AG08395 (cell line): ENCODE measurements around the gene FBXL13.
"Not testable (repeated sequence)": the region's sequence is repeated elsewhere in the genome, so short reads cannot be mapped to it uniquely, and the experiment has no call there.

Experiments
- DNase-seq: peaks from one replicate; pipeline ENCODE4 v3.0.0; 2012; ENCODE audit warnings: mixed read lengths, low spot score

The FBXL13 gene

DNA sequence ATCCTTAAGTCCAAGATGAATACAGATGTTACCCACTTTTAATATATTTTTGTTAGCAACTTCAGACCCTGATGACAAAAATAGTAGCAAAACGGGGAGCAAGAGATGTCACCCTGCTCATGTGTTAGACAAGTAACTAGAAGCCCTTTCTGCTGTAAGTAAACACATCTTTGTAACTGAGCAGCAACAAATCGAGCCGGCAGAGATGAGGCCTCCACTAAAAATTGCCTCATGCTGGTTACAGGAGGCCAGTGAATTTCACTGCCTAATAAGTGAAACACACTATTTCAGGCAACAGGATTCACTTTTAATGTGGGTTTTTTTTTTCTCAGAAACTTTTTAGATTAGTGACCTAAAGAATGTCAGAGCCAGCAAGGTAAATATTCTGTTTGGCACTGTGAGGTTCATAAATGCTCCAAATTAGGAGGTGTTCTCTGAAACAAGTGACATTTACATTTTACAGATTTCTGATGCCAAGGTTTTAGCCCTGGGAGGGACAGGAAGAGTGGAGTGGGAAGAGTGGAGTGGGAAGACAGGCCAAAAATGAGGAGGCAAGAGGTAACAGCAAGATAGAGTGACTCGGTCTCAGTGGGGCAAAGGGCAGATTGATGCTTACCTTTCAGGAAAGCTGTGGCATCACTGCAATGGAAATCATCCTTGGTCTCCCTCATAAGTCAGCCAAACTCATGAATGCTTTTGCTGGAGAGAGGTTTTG is 215.4 kb downstream of the FBXL13 start:
- DNase-seq = no peak

- DNase-seq = no peak
Measured at GRCh38 chr7:102856036-102856435, 218.6 kb downstream of the FBXL13 start.

DNA sequence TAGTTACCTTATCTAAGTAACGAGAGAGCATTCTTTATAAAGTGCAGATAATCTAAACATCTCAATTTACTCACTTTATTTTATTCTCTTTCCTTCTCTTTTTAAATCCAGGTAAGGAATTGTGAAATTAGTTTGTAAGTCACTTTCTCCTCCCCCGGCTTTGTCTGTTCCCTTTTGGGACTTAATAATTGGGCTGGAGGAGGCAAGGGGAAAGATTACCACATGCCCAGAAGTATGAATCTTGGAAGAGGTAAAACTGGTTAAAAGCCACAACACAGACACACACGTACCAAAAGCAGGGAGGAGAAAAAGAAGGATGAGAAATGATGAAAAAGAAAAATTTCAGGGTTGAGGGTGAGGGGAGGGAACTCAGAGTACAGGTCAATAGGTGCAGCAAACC is 225.1 kb downstream of the FBXL13 start:
- DNase-seq = no peak

DNA sequence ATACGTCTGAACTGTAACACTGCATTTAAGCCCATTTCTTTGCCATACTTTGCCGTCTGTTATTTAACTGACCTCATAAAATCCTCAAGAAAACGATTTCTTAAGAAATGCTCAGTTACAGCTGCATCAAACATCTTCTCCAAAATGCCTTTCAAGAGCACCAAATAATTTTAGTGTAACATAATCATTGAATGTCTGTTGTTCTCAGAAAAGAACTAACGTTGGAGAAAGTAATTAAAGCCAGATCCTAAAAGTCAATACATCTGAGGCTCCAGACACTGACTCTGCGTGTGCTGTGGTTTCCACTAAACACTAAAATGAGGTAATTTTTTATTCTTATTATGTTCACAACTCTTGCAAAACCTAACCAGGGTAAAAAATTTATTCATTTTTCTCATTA is 225.5 kb downstream of the FBXL13 start:
- peak; percentile 41 for DNase-seq

DNA sequence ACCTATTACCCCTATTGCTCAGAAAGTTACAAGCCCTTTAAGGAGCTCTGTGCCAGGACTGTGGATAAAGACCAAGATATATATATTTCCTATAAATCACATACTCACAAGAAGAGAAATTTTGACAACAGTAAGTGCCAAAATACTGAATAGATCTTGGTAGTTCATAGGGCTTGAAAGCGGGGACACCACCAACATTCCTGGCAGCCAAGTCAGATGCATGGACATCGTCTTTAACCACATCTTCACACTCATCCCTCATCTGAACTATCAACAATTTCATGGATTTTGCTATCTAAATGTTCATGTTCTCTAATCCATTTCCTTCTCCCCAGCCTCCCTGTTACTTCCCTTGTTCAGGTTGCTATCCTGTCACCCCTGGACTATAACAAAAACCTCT is 229.2 kb downstream of the FBXL13 start:
- no peak for DNase-seq

DNA sequence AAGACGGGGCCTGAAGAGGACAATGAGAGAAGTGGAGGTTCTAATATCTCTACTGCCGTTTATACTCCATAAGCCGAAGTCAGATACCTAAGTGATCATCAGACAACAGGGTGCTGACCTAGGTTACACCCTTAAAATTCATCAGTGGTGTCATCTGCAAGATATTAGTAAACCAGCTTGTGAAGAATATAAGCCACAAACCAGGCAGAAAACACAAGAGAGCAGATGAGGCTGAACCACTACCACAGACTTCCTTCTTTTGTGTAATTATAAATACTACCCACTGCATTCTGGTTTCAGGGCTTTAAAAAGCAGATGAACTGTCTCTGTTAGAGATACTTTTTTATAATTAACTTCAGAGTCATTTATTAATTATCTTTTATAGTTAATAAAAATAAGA is 230.7 kb downstream of the FBXL13 start:
- DNase-seq = no peak

DNA sequence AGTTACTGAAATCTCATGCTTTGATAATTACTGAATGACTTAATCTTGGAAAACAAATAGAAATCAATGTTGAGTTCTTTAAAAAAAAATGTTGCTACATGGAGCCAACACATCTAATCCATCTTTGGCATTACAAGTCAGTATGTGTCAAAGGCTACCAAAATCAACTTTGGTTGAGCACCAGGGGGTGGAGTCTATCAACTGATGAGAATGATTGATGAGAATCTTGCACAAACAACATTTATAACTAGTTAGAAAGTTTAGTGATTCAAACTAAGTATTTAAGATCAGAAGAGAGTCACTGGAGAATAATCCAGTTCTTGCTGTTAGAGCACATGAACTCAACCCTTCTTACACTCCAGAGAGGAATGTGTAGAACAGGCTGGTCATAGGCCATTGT is 232.3 kb downstream of the FBXL13 start:
- no peak for DNase-seq

- DNase-seq = no peak
Measured at GRCh38 chr7:102841290-102841689, 233.3 kb downstream of the FBXL13 start.

- DNase-seq = no peak
Measured at GRCh38 chr7:102840404-102840803, 234.2 kb downstream of the FBXL13 start.

GRCh38 chr7:102838572-102839101 is 236.0 kb downstream of the FBXL13 start:
- not testable (repeated sequence) for DNase-seq

GRCh38 chr7:102837802-102838201 is 236.8 kb downstream of the FBXL13 start:
- no peak for DNase-seq

GRCh38 chr7:102836977-102837376 is 237.6 kb downstream of the FBXL13 start:
- no peak for DNase-seq

DNA sequence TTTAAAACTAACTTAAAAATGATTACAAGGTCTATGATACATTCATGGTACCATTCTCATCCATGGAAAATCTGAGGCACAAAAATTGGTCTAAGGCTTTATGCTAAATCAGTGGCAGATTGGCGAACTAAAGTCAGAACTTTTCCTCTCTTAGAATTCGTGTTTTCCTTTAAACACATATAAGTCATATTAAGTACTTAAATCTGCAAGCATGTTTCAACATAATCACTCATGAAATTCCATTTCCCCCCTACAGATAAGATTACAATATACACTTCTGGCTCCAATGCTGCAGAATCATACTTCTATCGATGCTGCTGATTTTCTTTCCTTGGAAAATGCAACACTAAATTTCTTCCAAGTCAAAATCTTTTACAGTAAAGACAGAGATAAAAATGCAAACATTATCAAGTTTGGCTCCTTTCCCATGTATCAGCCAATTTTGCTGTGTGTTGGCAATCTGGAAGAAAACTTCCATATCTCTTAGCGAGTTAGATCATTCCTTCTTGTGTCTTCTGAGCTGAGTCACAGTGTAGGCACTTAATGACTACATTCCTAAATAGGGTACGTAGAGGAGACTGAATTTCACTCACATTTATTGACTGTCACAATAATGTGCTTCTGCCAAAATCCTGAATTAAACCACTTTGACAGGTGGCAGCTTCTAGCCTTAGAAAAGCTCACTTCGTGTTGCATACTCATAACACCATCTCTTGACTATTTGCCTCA is 238.2 kb downstream of the FBXL13 start:
- peak; percentile 64 for DNase-seq

GRCh38 chr7:102834999-102835398 is 239.6 kb downstream of the FBXL13 start:
- DNase-seq = peak; percentile 63

GRCh38 chr7:102834466-102834865 is 240.1 kb downstream of the FBXL13 start:
- no peak for DNase-seq

- no peak for DNase-seq
Measured at GRCh38 chr7:102833343-102833742, 241.3 kb downstream of the FBXL13 start.

- DNase-seq = no peak
Measured at GRCh38 chr7:102832674-102833073, 241.9 kb downstream of the FBXL13 start.

DNA sequence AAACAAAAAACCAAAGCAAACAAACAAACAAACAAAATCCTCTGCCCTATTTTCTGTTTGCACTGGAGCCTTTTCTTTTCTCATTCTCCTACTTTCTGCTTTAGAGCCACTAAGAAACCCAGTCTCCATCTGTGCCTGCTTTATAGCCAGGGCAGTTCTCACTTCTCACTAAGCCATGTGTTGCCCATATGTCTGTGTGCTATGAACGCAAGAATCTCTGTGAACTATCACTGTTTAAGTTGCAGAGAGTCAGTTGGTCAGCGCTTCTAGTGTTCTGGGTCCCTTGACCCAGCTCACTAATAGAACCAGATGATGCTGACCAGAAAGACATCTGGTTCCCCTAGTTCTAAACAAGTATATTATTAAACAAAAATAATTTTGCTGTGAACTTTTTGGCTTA is 244.4 kb downstream of the FBXL13 start:
- peak; percentile 65 for DNase-seq

- no peak for DNase-seq
Measured at GRCh38 chr7:102829075-102829474, 245.5 kb downstream of the FBXL13 start.

GRCh38 chr7:102828286-102828685 is 246.3 kb downstream of the FBXL13 start:
- no peak for DNase-seq

DNA sequence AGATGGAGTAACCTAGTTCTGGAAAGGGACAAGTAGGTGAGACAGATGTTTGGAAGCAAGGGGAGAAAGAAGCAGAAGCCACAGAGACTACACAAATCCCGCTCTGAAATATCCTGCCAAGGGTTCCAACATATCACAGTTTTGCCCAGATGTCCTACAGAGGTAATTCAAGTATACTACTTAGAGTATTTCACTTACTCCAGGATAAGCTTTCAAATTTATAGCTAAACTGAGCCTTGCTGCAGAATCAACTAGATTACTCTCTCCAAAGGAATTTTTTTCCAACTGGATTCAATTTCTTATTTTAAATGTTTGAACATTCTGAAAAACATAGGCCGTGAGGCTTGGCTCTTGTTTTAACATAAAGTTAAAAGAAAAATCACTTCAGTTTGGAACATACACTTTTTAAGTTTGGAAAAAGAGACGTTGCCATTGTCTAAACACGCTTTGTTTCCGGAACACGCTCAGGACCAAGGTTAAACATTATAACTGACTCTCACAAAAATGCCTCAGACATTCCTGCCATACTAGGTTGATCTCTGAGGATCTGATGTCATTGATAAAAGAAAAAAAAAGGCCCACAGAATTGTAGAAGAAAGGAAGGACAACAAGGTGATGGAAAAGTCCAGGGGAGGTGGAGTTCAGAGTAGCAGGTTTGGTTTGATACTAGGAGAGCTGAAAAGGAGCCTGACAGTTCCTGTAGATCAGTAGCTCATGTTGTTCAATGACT is 251.0 kb downstream of the FBXL13 start:
- DNase-seq = no peak

- no peak for DNase-seq
Measured at GRCh38 chr7:102821994-102822747, 252.4 kb downstream of the FBXL13 start.
